Upper lobe of left lung (tissue), 6 donors: ENCODE data around the gene MAP2. TPM values are rescaled to one million over a fixed set of nuclear protein-coding genes. Genes with fewer than 3 reads are reported as not detected.

ENCODE experiments used
- ATAC-seq, 2 donors: fragments of 200-7000 bp; cut with Tn5 transposase; one replicate each; pipeline ENCODE4 v1.9.1; 2022; ENCODE audit warnings: mild to moderate bottlenecking in 2 of 2, moderate library complexity in 2 of 2; ENCODE audit not compliant: low FRiP score in 2 of 2
- DNase-seq, 2 donors: peaks; one replicate each; pipeline ENCODE4 v3.0.0-alpha.2; 2019 to 2020
- H3K27ac ChIP-seq, 4 donors: fragments of 200-600 bp; sonication (generic); one replicate each; pipeline ENCODE4 v1.5.1; 2016 to 2019
- H3K27me3 ChIP-seq, 4 donors: fragments of 200-600 bp; sonication (generic); one replicate each; pipeline ENCODE4 v1.5.1; 2017 to 2019
- H3K36me3 ChIP-seq, 4 donors: fragments of 200-600 bp; sonication (generic); one replicate each; pipeline ENCODE4 v1.5.1; 2016 to 2019
- H3K4me1 ChIP-seq, 4 donors: fragments of 200-600 bp; sonication (generic); one replicate each; pipeline ENCODE4 v1.5.1; 2018 to 2019
- H3K4me3 ChIP-seq, 4 donors: fragments of 200-600 bp; sonication (generic); one replicate each; pipeline ENCODE4 v1.5.1; 2017 to 2019; ENCODE audit warnings: mild to moderate bottlenecking in 2 of 4, moderate library complexity in 1 of 4
- H3K9me3 ChIP-seq, 4 donors: fragments of 200-600 bp; sonication (generic); one replicate each; pipeline ENCODE4 v1.5.1; 2018 to 2019
- EP300 ChIP-seq, 4 donors: sonication (generic); formaldehyde crosslinking; IDR thresholded peaks; one replicate each; pipeline ENCODE4 v1.5.1; 2017; ENCODE audit warnings: antibody characterized with exemption in 4 of 4, control low read depth in 2 of 4
- POLR2A ChIP-seq, 4 donors: fragments of 450-650 bp; IDR thresholded peaks; one replicate each; pipeline ENCODE4 v1.5.1; 2016 to 2017; ENCODE audit warnings: antibody characterized with exemption in 4 of 4, mild to moderate bottlenecking in 2 of 4
- POLR2AphosphoS5 ChIP-seq, 2 donors: sonication (generic); formaldehyde crosslinking; IDR thresholded peaks; one replicate each; pipeline ENCODE4 v1.5.1; 2017; ENCODE audit warnings: antibody characterized with exemption in 2 of 2
- WGBS, 2 donors: methylation state at CpG; one replicate each; pipeline ENCODE4 v1.1.5; 2017 to 2018; 5-methylcytosine and 5-hydroxymethylcytosine counted together
- total RNA-seq, 6 donors: library from RNA; depleted of rRNA in 4 of 6; stranded (reverse); fragments of >200 nt in 4 of 6; gene quantifications; one replicate each; pipeline versions ENCODE4 v1.1.0 to v1.2.1, GENCODE V29; 2016 to 2021
- TF ChIP-seq, protein P1 (sequence below), 6 experiments: fragments of 450-650 bp in 4 of 6; fragments of 200-600 bp in 2 of 6; sonication (generic) in 2 of 6; IDR thresholded peaks; one replicate each; pipeline ENCODE4 v1.5.1; 2016 to 2019; ENCODE audit warnings: antibody characterized with exemption in 6 of 6
- donor health status: DM: no; HTN: no; CAD: no; lungs with moderate emphysema.
- donor health status: DM: no; HTN: yes; CAD: no; lungs with severe emphysema.

The MAP2 gene
- total RNA-seq, 6 donors from 2014 or later: 25.2 to 121 (median 58.7) TPM

- Histone ChIP-seq H3K4me1 (no peaks in the 10 kb centered on the region), H3K4me3 (no peak overlapping the region), H3K36me3 (no peaks in the 10 kb centered on the region), H3K27ac (no peak overlapping the region), H3K27me3 (no peaks in the 10 kb centered on the region), H3K9me3 (no peaks in the 10 kb centered on the region)
- 60 to 65% methylated on average over 5 of the region's 5 CpGs for WGBS, 2 donors
- TF ChIP-seq POLR2A (IDR thresholded peaks at IDR 0.05) (no peak), EP300 (IDR thresholded peaks at IDR 0.05) (no peak), POLR2AphosphoS5 (IDR thresholded peaks at IDR 0.05) (no peak)
- TF ChIP-seq, protein P1, sequence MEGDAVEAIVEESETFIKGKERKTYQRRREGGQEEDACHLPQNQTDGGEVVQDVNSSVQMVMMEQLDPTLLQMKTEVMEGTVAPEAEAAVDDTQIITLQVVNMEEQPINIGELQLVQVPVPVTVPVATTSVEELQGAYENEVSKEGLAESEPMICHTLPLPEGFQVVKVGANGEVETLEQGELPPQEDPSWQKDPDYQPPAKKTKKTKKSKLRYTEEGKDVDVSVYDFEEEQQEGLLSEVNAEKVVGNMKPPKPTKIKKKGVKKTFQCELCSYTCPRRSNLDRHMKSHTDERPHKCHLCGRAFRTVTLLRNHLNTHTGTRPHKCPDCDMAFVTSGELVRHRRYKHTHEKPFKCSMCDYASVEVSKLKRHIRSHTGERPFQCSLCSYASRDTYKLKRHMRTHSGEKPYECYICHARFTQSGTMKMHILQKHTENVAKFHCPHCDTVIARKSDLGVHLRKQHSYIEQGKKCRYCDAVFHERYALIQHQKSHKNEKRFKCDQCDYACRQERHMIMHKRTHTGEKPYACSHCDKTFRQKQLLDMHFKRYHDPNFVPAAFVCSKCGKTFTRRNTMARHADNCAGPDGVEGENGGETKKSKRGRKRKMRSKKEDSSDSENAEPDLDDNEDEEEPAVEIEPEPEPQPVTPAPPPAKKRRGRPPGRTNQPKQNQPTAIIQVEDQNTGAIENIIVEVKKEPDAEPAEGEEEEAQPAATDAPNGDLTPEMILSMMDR (IDR thresholded peaks at IDR 0.05): no peak
- ATAC-seq (no peak), DNase-seq (no peak)
These were observed 189.9 kb downstream of the MAP2 start for GRCh38 chr2:209613649-209614305.

DNA sequence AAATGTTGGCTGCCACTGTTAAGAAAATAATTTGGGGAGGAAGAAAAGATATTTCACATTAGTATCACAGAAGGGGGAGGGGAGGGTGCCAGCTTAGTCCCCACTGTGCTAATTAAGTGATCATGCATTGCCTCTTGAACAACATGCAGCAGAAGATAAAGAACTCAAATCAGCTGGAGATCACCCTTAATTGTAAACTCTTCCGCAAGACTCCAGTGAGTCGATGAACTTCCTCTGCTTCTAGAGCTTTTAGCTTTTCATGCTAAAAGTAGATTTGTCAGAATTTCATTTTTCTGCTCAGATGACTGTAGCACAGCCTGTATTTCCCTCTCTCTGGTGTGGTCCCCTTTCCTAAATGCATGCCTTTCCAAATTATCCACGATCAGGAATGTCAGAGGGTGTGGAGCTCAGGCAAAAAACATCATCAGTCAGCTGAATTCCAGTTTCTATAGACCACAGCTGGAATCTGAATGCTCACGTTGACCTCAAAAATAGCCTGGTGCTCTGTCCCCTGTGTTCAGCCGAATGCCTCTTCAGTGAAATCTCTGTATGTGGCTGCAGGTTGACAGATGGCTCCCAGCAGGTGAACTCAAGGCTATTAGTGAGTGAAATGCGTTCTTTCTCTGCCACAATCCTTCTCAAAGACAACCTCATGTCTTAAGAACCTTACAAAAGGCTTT lies 191.0 kb downstream of the MAP2 start:
- no peaks in the 10 kb centered on the region for H3K9me3 ChIP-seq
- WGBS, 2 donors: 49 to 63% methylated on average over 6 of the region's 6 CpGs
- H3K4me1 ChIP-seq: no peaks in the 10 kb centered on the region
- no peak for DNase-seq
- no peak overlapping the region for H3K4me3 ChIP-seq
- TF ChIP-seq POLR2A (IDR thresholded peaks at IDR 0.05) (no peak), EP300 (IDR thresholded peaks at IDR 0.05) (no peak)
- TF ChIP-seq, protein P1 (IDR thresholded peaks at IDR 0.05): no peak
- no peaks in the 10 kb centered on the region for H3K27me3 ChIP-seq
- no peak overlapping the region for H3K27ac ChIP-seq
- H3K36me3 ChIP-seq: no peaks in the 10 kb centered on the region
- no peak for ATAC-seq

DNA sequence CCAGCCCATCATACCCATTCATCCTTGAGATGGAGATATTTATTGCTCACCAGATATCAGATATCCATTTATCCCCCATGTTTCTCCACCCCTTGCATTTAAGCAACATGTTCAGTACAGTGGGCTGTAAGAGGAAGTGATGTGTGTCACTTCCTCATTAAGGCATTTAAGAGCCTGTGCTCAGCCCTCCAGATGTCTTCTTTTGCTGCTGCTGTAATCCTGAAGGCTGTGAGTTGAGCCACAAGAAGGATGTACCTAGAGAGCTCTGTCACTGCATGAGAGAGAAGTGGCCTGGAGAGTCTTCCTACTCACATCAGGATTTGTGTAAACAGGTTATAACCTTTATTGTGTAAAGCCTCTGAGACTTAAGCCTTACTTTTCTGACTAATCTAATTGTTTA lies 195.9 kb downstream of the MAP2 start:
- no peaks in the 10 kb centered on the region for H3K36me3 ChIP-seq
- ATAC-seq (no peak), DNase-seq (no peak)
- TF ChIP-seq POLR2AphosphoS5 (IDR thresholded peaks at IDR 0.05) (no peak), EP300 (IDR thresholded peaks at IDR 0.05) (no peak), POLR2A (IDR thresholded peaks at IDR 0.05) (no peak)
- TF ChIP-seq, protein P1 (IDR thresholded peaks at IDR 0.05): no peak
- no peaks in the 10 kb centered on the region for H3K4me1 ChIP-seq
- no peaks in the 10 kb centered on the region for H3K9me3 ChIP-seq
- no peak overlapping the region for H3K4me3 ChIP-seq
- H3K27me3 ChIP-seq: no peaks in the 10 kb centered on the region
- H3K27ac ChIP-seq: no peak overlapping the region

DNA sequence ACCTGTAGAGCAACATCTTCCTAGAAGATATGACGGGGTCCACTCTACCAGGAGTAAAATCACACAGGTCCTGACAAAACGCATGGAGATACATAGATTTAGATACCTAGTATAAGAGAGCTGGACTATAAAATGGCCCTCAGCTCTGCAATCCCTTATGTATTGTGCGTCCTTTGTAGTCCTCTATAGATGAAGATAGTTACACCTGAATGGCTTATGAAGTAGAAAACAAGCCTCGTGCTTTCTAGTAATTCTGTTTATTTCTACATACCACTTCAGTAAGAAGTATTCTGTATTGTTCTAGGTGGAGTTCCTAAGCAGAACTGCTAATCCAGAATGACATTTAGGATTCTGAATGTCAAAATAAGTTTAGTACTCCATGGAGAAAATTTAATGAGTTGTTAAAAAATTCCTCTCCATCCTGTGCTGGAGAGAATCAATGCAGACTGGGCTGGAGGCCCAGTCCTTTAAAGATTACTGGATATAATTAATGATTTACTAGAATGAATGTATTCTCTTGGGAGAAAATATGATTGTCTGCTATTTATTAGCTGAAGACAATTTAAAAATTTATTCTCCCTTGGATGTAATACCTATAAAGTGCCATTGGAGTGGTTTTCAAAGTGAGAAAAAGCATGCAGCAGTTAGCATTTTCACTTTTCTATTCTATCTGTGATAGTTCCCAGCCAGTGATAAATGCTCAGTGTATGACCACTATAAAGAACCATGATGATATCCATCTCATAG lies 200.5 kb downstream of the MAP2 start:
- no peaks in the 10 kb centered on the region for H3K9me3 ChIP-seq
- H3K27ac ChIP-seq: no peak overlapping the region
- TF ChIP-seq EP300 (IDR thresholded peaks at IDR 0.05) (no peak), POLR2AphosphoS5 (IDR thresholded peaks at IDR 0.05) (no peak), POLR2A (IDR thresholded peaks at IDR 0.05) (no peak)
- TF ChIP-seq, protein P1 (IDR thresholded peaks at IDR 0.05): no peak
- H3K36me3 ChIP-seq: no peaks in the 10 kb centered on the region
- no peak for DNase-seq
- H3K4me3 ChIP-seq: no peak overlapping the region
- ATAC-seq: no peak
- 83 to 84% methylated on average over 4 of the region's 4 CpGs for WGBS, 2 donors
- H3K4me1 ChIP-seq: no peaks in the 10 kb centered on the region
- no peaks in the 10 kb centered on the region for H3K27me3 ChIP-seq
